HEK293T (cell line): Measurements from ENCODE around the gene PLPP7.
"Not testable (repeated sequence)": the region's sequence is repeated elsewhere in the genome, so short reads cannot be mapped to it uniquely, and the experiment has no call there.

ENCODE experiments used
- CTCF ChIA-PET: fragments of 350-600 bp; formaldehyde crosslinking; extraction: SDS; loops from one replicate; lab custom pipeline; 2021; ENCODE audit warnings: antibody characterized with exemption, inconsistent platforms; lab: Yijun Ruan, JAX
- POLR2A ChIA-PET: fragments of 350-600 bp; formaldehyde crosslinking; extraction: SDS; loops from one replicate; lab custom pipeline; 2020; ENCODE audit warnings: antibody characterized with exemption, inconsistent platforms; lab: Yijun Ruan, JAX
- DNase-seq: peaks from one replicate; pipeline ENCODE4 v3.0.0; 2012; ENCODE audit warnings: mixed read lengths; ENCODE audit errors: extremely low spot score
- ARNT ChIP-seq: fragments of 450-650 bp; IDR thresholded peaks from 2 replicates; pipeline ENCODE4 v1.6.1; 2017; ENCODE audit warnings: mild to moderate bottlenecking
- BHLHE40 ChIP-seq: fragments of 450-650 bp; IDR thresholded peaks from 2 replicates; pipeline ENCODE4 v1.6.1; 2016; ENCODE audit warnings: mild to moderate bottlenecking, moderate library complexity, borderline replicate concordance
- CTBP1 ChIP-seq: fragments of 450-650 bp; IDR thresholded peaks from 2 replicates; pipeline ENCODE4 v1.6.1; 2016; ENCODE audit warnings: borderline replicate concordance
- ELF4 ChIP-seq: fragments of 450-650 bp; IDR thresholded peaks from 2 replicates; pipeline ENCODE4 v1.6.1; 2017; ENCODE audit warnings: antibody characterized with exemption
- FOXA1 ChIP-seq: fragments of 450-650 bp; IDR thresholded peaks from 2 replicates; pipeline ENCODE4 v1.6.1; 2016; ENCODE audit warnings: mild to moderate bottlenecking
- FOXK2 ChIP-seq: fragments of 450-650 bp; IDR thresholded peaks from 2 replicates; pipeline ENCODE4 v1.6.1; 2016; ENCODE audit warnings: mild to moderate bottlenecking
- FOXM1 ChIP-seq: fragments of 450-650 bp; IDR thresholded peaks from 2 replicates; pipeline ENCODE4 v1.6.1; 2017; ENCODE audit warnings: mild to moderate bottlenecking, borderline replicate concordance
- HDGF ChIP-seq: fragments of 450-650 bp; IDR thresholded peaks from 2 replicates; pipeline ENCODE4 v1.6.1; 2017; ENCODE audit warnings: antibody characterized with exemption, borderline replicate concordance
- L3MBTL2 ChIP-seq: fragments of 450-650 bp; conservative IDR thresholded peaks from 2 replicates; pipeline ENCODE4 v1.6.1; 2016; ENCODE audit warnings: mild to moderate bottlenecking
- LEF1 ChIP-seq: fragments of 450-650 bp; IDR thresholded peaks from 2 replicates; pipeline ENCODE4 v1.6.1; 2017; ENCODE audit warnings: mild to moderate bottlenecking, borderline replicate concordance
- NFRKB ChIP-seq: fragments of 450-650 bp; IDR thresholded peaks from 2 replicates; pipeline ENCODE4 v1.6.1; 2016; ENCODE audit warnings: mild to moderate bottlenecking, moderate library complexity
- PKNOX1 ChIP-seq: fragments of 450-650 bp; IDR thresholded peaks from 2 replicates; pipeline ENCODE4 v1.6.1; 2016
- SP1 ChIP-seq: fragments of 450-650 bp; IDR thresholded peaks from 2 replicates; pipeline ENCODE4 v1.6.1; 2017
- SUZ12 ChIP-seq: fragments of 450-650 bp; IDR thresholded peaks from 2 replicates; pipeline ENCODE4 v1.6.1; 2016; ENCODE audit warnings: mild to moderate bottlenecking
- TARDBP ChIP-seq: fragments of 450-650 bp; IDR thresholded peaks from 2 replicates; pipeline ENCODE4 v1.6.1; 2016
- ZNF384 ChIP-seq: fragments of 450-650 bp; IDR thresholded peaks from 2 replicates; pipeline ENCODE4 v1.6.1; 2016

Gene PLPP7

GRCh38 chr9:131266266-131267229 lies 23.0 kb upstream of the PLPP7 start:
- ChIA-PET CTCF (no interaction called here), POLR2A (interaction anchor here (1.1 kb wide), 1 partner anchor 14 kb away, joined by 3 read pairs; no protein-coding TSS in a partner anchor)
- no peak for DNase-seq
- no peak for TF ChIP-seq FOXA1
- no peak for TF ChIP-seq ARNT
- no peak for TF ChIP-seq TARDBP
- no peak for TF ChIP-seq PKNOX1
- no peak for TF ChIP-seq NFRKB
- TF ChIP-seq ZNF384 = no peak

DNA sequence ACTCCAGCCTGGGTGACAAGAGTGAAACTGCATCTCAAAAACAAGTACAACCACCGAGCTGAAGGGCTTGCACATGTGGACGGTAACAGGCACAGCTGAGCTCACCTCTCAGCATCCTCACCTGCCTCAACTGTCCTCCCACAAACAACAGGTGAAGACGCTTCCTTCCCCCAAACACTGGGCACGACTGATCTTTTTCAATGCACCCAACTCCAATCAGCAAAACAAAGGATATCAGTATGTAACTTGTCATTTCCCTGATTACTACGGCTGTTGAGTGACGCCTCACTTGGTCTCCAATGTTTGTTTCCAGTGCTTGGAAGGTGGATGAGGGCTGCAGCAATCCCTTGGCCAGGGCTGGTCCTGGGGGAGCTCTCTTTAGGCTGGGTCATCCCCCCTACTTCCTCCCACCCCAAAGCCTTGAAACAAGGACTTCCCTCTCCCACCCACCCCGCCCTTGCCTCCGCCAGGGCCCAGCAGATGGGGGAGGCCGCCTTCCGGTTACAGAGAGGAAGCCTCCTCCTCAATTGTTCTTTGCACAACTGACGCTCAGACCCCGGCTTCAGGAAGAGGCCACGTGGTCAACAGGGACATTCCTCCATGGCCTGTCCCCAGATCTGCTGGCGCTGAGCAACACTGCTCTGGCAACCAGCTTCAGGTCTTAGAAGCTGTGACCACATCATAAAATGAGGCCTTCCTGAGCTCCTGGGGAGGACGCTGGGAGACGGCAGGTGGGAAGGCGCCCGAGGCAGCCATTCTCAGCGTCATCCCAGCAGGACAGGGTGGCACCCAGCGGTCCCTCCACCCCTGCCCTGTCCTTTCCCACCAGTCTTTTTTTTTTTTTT lies 19.1 kb upstream of the PLPP7 start:
- no peak for DNase-seq
- TF ChIP-seq PKNOX1 = no peak
- no peak for TF ChIP-seq NFRKB
- no peak for TF ChIP-seq CTBP1
- TF ChIP-seq SUZ12 = no peak
- TF ChIP-seq ELF4 = no peak
- TF ChIP-seq TARDBP = no peak
- no peak for TF ChIP-seq BHLHE40
- no peak for TF ChIP-seq ARNT
- ChIA-PET POLR2A (no interaction called here), CTCF (no interaction called here)

DNA sequence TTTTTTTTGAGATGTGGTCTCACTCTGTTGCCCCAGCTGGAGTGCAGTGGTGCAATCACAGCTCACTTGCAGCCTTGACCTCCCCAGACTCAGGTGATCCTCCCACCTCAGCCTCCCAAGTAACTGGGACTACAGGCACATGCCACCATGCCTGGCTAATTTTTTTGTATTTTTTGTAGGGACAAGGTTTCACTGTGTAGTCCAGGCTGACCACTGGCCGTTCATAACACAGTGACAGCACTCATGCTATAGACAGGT lies 18.6 kb upstream of the PLPP7 start:
- CTCF ChIA-PET, DNase-seq, POLR2A ChIA-PET: not testable (repeated sequence)

GRCh38 chr9:131271506-131271931 lies 18.0 kb upstream of the PLPP7 start:
- DNase-seq = no peak
- TF ChIP-seq PKNOX1 (no peak), LEF1 (no peak), L3MBTL2 (no peak), ARNT (no peak), TARDBP (no peak), BHLHE40 (no peak), ELF4 (no peak), ZNF384 (no peak), FOXK2 (no peak)
- CTCF ChIA-PET = no interaction called here
- POLR2A ChIA-PET = no interaction called here

DNA sequence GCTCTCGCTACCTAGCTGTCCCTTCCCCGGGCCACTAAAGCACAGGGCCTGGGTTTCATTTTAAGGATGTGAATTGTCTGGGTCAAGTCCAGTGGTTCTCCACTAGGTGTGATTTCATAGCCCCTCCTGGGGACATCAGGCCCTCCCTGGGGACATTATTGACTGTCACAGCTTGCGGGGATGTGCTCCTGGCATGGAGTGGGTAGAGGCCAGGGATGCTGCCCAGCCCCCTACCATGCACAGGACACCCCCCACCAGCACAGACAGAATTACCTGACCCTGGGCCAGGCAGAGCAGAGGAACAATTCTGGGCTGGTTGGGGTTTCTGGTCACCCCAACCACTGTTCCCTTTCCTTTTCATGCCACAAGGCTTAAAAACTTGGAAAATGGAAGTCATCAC lies 17.3 kb upstream of the PLPP7 start:
- DNase-seq = no peak
- ChIA-PET CTCF (no interaction called here), POLR2A (no interaction called here)
- TF ChIP-seq CTBP1 = no peak
- no peak for TF ChIP-seq SP1
- no peak for TF ChIP-seq LEF1
- no peak for TF ChIP-seq ELF4
- no peak for TF ChIP-seq FOXM1
- no peak for TF ChIP-seq HDGF
- no peak for TF ChIP-seq FOXA1
- TF ChIP-seq NFRKB = no peak
- no peak for TF ChIP-seq FOXK2
- TF ChIP-seq SUZ12 = no peak

- TF ChIP-seq FOXM1 (no peak), FOXK2 (no peak)
- CTCF ChIA-PET = no interaction called here
- DNase-seq = no peak
- POLR2A ChIA-PET = no interaction called here
Measured at GRCh38 chr9:131273146-131273855, 16.2 kb upstream of the PLPP7 start.
